NCI-H146 (cell line): ENCODE results near the gene ZYX.
"Not testable (repeated sequence)": the region's sequence is repeated elsewhere in the genome, so short reads cannot be mapped to it uniquely, and the experiment has no call there.

Experiments used
- DNase-seq: peaks from one replicate; lab custom pipeline; 2025; lab: John Stamatoyannopoulos, UW

ZYX gene

DNA sequence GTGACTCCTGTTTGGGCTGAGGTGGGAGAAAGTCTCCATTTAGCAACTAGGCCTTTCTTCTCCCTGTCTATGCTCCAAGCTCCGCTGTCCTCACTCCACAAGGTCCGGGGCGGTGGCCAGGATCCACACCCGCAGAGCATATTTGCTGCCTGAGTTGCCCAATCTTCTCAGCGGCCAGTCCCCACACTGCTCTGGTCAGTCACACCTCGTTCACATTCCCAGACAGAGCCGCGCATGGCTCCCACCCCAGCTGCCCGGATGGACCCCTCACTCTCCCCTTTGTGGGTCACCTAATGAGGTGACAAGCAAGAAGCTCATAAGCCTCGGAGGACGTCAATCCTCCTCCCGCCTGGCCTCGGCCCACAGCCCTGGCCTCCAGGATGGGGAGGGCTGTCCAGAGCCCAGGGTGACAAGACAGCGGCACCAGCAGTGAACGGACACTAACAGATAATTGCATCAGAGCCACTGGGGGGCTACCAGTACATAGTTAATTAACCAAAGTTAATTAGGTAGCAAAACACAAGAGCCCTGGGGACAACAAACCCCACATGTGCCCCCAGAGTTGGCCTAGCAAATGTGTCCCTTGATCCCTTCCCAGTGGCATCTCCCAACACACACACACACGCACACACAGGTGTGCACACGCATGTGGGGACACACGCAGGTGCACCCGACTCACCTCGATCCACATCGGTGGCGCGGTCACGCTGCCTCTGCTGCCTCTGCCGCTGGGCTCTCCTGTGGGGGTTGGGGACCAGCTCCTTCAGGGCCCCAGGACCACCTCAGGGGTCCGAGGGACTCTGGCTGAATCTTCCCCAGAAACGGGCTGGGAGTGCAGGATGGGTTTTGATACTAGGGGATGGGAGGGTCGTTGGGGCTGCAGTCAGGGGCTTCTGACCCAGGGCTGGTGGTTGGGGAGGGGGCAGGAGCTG, 15.7 kb downstream of the ZYX start:
- DNase-seq: no peak

DNA sequence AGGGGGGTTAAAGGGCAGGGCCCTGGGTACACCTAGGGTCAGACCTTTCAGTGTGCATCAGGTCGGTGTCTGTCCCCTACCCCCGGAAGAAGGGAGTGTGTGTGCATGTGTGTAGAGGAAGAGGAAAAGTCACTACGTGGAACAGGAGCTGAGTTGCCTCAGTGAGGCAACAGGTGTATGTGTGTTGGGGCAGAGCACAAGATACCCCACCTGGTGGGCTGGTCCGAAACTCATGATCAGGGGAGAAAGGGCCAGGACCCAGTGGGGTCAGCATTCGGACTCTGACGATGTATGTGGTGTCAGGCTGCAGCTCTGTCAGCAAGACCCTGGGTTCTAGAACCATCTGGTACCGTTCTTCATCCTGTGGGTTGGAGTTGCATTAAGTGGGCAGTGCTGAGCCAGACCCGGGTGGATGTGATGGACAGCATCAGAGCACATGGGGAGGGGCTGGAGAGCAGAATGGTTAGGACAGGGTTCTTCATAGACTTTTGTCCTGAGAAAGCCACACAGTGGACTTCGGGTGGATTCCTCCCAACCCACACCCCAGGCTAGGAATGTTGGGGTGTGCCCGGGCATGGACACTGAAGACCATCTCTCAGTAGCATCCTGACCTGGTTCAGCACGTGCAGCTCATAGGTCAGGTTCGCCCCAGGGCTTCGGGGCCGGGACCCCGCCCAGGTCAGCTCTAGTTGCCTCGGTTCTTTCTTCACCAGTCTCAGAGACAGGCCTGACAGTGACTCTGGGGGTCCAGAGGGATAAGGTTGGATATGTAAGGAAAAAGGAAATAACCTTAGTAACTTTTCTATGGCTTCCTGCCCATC, 16.8 kb downstream of the ZYX start:
- DNase-seq: no peak

DNA sequence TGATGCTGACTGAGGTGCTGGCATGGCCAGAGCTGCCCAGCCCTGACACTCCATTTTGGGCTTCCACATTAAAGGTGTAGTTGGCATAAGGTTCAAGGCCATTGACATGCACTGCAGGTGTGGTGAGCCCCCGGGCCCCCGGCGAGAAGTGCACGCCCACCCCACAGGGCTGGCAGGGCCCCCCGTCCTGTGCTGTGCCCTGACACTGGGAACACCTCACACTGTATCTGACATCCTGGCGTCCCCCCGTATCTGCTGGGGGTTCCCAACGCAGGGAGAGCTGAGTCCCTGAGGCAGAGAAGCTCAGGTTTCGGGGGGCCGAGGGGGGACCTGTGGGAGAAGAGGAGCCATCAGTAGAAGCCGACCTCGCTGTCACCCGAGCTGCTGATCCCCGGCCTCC, 17.5 kb downstream of the ZYX start:
- DNase-seq: no peak

DNA sequence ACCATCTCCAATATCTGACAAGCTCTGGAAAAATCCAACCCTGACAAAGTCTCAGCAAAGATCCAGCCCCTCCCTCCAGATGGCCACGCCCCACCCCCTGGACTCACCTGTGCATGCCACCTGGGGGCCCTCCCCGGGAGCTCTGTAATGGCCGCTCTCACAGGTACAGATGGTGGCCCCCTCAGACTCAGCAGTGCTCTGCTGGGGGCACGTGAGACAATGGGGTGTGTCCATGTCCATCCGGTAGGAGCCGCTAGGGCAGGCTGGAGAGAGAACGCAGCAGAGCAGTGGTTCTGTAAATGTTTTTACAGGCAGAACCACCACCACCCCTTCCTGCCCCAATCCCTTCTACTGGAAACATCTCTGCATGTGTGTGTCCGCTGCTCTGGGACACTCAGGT, 18.0 kb downstream of the ZYX start:
- peak; percentile 21 for DNase-seq

DNA sequence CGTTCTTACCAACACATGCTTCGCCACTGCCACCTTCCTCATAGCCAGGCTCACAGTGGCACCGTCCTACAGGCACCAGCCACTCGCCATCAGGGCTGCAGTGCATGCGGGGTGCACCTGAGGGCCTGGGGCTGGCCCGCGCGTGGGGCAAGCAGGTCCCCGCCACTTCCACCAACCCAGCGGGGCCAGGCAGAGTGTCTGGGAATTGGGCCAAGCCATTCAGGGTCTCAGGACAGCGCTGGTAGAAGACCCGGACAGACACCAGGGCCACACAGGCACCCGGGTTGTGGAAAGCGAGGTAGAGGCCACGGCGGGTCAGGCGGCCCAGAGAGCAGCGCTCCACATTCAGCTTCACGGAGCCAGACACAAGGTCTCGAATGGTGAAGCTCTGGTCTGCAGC, 18.5 kb downstream of the ZYX start:
- DNase-seq: no peak

DNA sequence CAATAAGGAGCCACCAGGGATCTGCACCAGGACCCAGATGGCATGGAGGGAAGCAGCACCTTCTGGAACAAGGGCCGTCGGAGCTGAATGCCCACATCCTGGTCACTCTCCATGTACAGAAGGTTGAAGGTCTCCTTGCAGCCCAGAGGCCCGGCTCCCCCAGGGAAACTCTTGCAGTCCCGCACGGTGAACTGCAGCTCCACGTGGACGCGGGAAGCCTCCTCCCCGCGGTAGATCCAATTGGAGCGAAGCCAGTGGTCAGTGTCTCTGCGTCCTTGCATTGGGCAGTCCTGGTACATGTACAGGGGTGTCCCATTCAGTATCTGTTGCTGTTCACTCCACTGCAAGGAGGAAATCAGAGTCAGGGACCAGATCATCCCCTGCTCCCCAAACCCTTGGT, 20.1 kb downstream of the ZYX start:
- no peak for DNase-seq

DNA sequence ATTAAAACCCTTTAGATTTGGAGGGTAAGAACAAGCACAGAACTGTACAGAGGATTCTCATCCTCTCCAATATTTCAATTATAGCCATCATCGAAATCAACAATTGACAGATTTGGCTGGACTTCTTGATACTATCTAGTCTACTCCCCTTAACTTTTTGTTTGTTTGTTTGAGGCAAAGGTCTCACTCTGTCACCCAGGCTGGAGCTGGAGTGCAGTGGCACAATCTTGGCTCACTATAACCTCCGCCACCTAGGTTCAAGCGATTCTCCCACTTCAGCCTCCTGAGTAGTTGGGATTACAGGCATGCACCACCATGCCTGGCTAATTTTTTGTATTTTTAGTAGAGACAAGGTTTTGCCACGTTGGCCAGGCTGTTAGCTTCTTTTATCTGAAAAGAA, 21.1 kb downstream of the ZYX start:
- DNase-seq: not testable (repeated sequence)

DNA sequence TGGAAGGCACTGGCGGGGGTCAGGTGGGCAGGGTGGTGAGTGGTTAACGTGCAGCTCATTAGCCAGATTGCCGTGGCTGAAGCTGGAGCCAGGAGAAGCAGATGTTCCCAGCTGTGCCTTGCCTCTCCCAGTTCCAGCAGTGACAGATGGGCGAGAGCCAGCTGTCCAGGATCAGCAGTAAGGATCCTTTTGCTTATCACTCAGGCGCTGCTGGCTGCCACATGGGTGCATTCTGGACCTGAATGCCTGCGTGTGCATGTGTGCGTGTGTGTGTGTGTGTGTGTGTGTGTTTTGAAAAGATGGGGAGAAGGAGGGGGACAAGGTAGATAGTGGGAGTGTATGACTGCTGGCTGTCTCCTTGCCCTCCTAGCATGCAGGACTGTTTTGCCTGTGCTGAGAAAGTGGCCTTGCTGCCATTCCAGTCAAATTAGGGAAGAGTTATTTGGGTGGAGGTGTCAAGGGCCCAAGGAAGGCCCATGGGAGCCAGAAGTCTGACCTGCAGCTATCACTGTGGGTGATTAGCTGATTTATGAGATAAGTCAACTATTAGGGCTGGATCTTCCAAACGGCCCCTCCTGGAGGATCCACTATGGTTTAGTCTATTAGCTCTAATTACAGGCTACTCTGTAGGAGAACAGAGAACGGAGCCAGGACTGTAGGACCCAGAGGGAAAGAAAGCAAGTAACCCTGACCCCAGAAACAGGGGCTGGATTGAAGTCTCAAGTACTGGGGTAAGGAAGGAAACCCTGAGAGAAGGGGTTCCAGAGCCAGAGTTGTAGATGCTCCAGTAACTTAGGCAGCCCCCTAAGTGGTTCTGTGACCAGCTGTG, 24.2 kb downstream of the ZYX start:
- no peak for DNase-seq

DNA sequence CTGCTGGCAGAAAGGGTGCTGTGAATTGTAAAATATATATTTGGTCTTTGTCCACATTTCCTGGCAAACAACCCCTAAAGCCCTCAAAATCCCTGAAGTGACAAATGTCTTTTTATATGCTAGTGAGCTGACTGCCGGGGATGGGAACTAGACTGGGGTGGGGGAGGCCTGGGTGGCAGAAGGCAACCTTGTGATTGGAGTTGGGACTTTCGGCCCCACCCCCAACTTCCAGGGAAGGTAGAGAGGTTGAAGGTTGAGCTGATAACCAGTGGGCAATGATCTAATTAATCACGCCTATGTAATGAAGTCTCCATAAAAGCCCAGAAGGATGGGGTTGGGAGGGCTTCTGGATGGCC, 24.8 kb downstream of the ZYX start:
- no peak for DNase-seq

DNA sequence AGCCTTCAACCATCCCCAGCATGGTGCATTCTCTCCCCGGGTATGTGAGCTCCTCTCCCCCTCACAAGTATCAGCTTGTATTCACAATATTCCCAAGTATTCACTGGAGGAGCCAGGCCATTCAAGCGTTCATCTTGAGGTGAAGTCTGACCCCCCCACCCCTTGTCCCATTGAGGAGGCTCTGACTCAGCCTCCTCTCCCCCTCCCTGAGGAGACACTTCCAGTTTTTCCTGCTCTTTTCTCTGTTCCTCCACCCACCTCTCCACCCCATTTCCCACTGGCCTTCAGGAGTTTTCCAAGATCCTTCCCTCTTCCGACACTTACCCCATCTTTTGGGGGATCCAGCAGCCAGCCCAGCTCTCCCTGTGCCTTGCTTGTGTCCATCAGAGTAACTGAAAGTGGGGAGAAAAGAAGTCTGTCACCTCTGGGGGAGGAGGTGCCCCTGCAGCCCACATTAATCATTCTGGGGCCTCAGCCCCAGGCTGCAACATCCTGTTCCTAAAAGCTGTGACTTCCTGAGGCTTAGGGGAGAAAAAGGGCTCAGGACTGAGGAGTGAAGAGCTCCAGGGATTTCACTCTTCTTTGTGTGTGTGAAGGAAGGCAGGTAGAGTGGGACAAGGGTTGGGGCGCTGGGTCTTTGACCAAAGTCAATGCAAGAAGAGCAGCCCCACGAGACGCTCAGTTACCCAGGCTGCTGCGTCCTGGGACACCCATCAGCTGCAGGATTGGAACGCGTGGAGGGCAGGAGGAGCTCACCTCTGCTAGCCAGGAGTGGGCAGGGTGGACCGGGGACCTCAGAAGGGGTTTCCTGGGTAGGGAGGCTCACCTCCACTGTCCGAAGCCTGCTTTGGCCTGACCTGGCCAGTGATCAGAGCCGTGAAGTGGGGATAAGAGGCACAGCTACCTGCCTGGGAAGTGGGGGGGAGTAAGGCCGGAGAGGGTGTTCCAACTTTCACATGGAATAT, 26.4 kb downstream of the ZYX start:
- DNase-seq: no peak

DNA sequence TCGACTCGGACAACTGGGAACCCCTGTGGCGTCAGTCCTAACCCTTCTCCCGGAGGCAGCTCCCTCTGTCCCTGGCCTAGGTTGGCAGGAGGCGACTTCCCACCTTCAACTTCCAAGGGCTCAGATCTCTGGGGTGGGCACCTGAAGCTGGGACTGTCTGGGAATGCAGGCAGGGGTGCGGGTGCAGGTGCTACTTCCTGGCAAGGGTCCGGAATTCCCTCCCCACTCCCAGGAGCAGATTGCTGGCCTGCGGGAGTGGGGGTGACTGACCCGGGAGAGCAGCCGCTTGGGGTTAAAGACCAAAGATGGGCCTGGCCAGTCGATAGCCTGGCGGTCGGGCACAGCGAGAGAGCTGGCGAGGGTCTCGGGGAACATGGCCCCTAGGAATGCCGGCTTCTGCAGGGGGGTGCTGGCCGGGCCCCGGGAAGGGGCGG, 27.1 kb downstream of the ZYX start:
- no peak for DNase-seq

DNA sequence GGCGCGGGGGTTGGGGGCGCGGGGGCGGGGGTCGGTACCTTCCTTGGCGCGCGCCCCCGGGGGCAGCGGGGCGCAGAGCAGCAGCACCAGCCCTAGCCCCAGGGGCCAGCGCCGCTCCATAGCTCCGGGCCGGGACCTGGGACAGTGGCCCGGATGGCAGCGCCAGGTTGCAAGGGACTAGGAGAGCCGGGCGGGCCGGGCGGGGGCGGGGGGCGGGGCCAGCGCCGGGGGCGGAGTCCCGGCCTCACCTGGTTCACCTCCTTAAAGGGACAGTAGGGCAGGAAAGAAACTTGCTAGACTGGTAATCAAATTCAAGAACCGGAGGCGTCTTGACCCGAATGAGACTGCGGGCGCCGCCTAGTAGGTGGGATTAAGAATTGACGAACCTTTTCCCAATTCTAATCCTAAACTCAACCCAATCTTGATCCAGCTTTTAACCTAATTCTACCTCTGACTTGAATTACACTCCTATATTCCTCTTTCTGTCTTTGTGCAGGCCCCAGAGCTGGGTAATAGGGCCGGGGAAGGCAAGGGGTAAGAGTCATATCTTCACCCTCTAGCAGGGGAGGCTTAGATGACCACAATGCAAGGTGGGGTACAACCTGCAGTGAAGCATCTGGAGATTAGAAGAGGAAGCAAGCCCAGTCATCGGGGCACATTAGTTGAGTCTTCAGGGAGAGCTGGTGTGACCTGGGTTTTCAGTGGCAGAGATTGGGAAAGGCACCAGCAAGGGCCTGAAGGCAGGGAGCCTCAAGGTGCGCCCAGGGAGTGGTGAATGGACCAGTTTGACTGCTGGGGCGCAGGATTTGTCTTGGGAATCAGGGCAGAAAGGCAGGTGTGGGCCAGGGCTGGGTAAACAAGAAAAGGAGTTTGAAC, 27.8 kb downstream of the ZYX start, which contains the start of gene EPHA1:
TSS of gene EPHA1 (minus strand) at position 171 of the 876 bp plus-strand sequence. CDS start at position 120, 51 bp downstream.
- peak; percentile 44 for DNase-seq

DNA sequence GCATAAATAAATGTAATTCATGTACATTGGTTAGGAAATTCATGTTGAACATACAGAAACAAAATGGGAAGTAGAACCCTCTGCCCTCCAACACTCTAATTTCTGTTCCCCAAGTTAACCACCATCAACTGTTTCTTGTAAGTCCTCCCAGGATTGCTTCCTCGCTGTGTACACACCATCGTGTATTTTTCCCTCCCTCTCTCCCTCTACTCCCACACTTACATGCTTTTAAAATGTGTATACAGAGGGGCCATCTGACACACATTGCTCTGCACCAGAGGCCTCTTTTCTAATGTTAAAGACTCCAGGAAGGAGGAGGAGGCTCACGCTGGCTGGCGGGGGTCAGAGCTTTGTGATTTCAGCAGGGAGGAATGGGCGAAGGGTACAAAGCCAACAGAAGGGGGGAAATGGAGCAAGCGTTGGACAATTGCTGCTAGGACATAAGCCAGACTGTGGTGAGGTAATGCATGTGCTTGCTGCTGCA, 29.4 kb downstream of the ZYX start:
- DNase-seq: no peak

DNA sequence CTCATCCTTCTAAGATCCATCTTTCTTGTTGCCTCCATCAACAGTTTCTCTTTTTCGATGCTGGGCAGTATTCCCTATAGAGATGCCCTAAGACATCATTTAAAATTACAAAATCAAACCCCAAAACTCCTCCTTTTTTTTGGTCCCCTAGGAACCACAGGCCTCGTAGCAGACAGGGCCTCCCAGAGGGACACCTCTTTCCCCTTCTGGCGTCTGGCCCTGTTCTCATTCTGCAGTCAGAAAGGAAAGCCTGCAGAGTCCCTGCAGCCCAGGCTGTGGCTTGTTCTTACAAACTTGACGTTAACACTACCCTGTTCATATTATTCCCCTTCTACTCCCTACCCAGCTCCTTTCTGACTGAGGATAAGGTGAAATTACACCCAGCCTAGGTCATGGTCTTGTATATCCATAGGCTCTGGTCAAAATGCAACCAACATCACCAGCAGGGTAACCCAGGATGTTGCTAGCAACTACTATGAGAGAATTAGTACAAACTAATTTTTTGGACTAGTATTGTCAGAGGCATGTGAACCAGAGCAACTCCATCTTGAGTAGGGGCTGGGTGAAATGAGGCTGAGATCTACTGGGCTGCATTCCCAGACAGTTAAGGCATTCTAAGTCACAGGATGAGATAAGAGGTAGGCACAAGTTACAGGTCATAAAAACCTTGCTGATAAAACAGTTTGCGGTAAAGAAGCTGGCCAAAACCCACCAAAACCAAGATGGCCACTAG, 31.0 kb downstream of the ZYX start:
- no peak for DNase-seq

DNA sequence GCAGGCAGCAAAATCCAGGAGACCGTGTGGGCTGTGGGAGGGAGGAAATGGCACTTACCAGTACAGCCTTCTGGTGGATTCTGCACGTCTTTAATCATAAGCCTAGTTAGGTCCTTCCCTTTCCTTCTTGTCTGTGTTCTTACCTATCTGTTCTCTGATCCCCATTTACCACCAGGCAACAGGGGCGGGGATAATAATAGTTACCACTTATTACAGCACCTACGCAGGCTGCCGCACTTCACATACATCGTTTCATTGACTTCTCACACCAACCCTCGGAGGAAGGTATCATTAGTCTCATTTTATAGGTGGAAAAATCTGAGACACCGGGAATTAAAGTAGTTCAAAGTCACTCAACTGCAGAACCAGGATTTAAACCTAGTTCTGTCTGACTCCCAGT, 32.0 kb downstream of the ZYX start:
- DNase-seq: no peak

DNA sequence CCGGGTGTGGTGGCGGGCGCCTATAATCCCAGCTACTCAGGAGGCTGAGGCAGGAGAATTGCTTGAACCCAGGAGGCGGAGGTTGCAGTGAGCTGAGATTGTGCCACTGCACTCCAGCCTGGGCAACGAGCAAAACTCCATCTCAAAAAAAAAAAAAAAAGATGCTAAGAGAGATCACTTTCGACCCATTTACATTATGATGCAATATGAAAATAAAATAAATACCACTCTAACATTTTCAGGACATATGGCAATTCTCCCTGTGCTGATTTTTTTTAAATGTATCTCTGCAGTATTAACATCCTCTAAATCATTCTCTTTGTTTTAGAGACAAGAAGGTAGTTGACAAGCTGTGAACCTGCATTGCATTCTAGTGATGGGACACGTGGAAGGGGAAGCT, 34.1 kb downstream of the ZYX start:
- DNase-seq: not testable (repeated sequence)

DNA sequence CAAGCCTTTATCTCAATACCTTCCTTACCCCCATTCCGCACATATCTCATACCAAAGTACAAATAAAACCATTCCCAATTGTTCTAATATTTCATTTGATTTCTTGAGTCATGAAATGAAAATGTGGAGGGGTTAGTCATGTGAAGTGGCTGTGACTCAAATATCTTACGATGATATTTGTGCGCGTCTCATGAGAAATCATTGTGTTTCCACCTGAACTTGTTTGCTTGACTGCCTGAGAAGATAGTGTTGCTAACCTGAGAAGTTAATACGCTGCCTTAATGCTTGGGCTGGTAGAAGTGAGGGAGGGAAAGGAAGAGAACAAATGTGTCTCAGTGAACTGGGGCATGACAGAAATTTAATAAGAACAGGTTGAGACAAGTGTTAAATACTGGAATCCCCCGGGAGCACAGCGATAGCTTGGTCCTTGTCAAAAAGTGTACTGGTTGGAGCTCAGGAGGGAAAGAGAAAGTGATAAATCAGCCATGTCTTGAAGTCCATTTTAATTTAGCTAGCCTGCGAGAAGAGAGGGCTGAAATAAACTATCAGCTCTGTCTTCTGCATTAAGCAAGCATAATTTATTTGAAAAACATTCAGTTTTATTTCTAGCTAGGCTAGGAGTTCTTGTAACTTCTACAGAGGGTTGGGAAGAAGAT, 34.7 kb downstream of the ZYX start:
- no peak for DNase-seq

DNA sequence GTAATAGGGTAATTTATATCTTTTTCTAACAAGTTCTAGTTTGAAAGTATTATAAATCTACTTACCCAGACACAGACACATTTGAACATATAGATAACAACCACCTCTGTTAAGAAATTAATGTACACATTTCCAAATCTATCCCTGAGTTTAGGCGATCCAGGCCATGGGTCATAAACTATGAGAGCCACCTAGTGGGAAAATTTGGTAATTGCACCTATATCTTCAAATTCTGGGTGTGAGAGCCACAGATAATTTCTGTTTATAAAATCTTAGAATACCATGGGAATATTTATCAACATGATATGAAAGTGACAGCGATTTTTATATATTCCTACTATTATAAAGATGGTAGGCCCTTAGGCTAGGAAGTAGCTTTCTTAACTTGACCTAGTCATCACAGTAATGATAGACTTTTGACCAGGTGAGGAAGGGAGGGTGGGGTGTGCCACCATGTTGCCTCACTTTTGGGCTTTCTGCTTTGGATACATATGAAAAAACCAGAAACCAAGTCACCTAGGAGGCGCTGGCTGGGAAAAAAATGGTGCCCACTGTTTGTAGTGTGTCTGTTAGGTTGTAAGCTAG, 35.5 kb downstream of the ZYX start:
- peak; percentile 30 for DNase-seq
